Ascending aorta (tissue), 2 donors: ENCODE measurements around the gene DNMT3A. TPM values are rescaled to one million over a fixed set of nuclear protein-coding genes. Genes with fewer than 3 reads are reported as not detected.

Experiments used
- DNase-seq, 2 donors: peaks; one replicate each; pipeline ENCODE4 v3.0.0-alpha.2; 2019; ENCODE audit warnings: low spot score in 2 of 2
- H3K27ac ChIP-seq, 2 donors: fragments of 200-600 bp; sonication (generic); one replicate each; pipeline ENCODE4 v1.5.1; 2016 to 2017; ENCODE audit warnings: mild to moderate bottlenecking in 1 of 2
- H3K27me3 ChIP-seq: fragments of 200-600 bp; sonication (generic); one replicate; pipeline ENCODE4 v1.5.1; 2017
- H3K36me3 ChIP-seq, 2 donors: fragments of 200-600 bp; sonication (generic); one replicate each; pipeline ENCODE4 v1.5.1; 2016
- H3K4me1 ChIP-seq, 2 donors: fragments of 200-600 bp; sonication (generic); one replicate each; pipeline ENCODE4 v1.5.1; 2016 to 2017; ENCODE audit warnings: mild to moderate bottlenecking in 1 of 2
- H3K4me3 ChIP-seq, 2 donors: fragments of 200-600 bp; sonication (generic); one replicate each; pipeline ENCODE4 v1.5.1; 2016 to 2017; ENCODE audit warnings: mild to moderate bottlenecking in 1 of 2
- H3K9me3 ChIP-seq, 2 donors: fragments of 200-600 bp; sonication (generic); one replicate each; pipeline ENCODE4 v1.5.1; 2016
- CTCF ChIP-seq, 3 experiments: fragments of 200-600 bp in 2 of 3; fragments of 450-650 bp in 1 of 3; sonication (generic) in 2 of 3; IDR thresholded peaks; one replicate each; pipeline ENCODE4 v1.5.1; 2016 to 2019; ENCODE audit warnings: antibody characterized with exemption in 3 of 3, mild to moderate bottlenecking in 1 of 3, moderate library complexity in 1 of 3
- intact Hi-C: fragments of 100-400 bp; cut with DNase I; formaldehyde crosslinking; loops from one replicate; pipeline ENCODE4 v1.15.1; 2023
- total RNA-seq: library from RNA; depleted of rRNA; stranded (reverse); fragments of >200 nt; gene quantifications from one replicate; pipeline ENCODE4 v1.1.0, GENCODE V29; 2016

The DNMT3A gene
- total RNA-seq, 1 donor from 2014 or later, result 33.6 TPM

DNA sequence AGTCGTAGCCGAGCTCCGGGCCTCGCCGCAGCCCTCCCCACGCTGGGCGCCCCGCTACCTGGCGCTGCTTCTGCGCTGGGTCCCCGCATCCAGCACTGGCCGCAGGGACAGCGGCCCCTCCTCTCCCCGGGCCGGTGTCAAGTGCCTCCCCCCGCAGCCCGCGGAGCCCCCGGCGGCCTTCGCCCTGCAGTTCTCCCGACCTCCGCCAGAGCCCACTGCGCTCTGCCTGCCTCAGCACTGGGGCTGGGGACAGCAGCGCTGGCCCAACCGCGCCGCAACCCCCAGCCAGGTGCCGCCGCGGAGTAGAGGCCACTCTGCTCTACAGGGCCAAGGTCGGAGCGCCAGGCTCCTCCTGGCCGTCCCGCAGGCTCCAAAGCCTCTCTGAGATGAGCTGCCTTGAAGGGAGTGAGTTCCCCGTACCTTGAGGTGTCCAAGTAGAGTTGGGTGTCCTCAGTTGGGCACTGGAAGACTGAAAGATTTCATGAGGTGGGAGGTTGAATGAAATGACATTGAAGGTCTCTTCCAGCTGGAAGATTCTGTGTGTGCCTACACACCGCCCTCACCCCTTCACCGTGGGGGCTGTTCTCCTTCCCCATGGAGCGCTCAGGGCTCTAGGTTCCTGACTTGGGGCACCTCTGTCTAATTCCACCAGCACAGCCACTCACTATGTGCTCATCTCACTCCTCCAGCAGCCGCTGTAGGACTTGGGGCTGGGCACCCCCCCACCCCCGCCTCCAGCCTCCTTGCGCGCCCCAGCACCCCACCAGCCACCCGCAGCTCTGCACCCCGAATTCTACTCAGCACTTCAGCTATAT, 854 bp upstream of the DNMT3A start:
- Histone ChIP-seq H3K27ac (peak overlapping the region; percentile 34 to 84), H3K36me3 (no peaks in the 10 kb centered on the region), H3K9me3 (no peaks in the 10 kb centered on the region), H3K4me3 (peak overlapping the region; percentile 90 to 95), H3K4me1 (peaks cover 3 to 17% of the 10 kb centered on the region in 2 donors), H3K27me3 (no peaks in the 10 kb centered on the region)
- TF ChIP-seq CTCF (IDR thresholded peaks at IDR 0.05), result peak; percentile 99
- intact Hi-C loops, result loop anchor here (1.0 to 10.0 kb wide), 7 partner anchors 17 to 368 kb away; partner anchors contain the start of gene DNAJC27
- DNase-seq, result peak; percentile 44 to 89

- Histone ChIP-seq H3K4me3 (peak overlapping the region; percentile 90 to 95), H3K4me1 (peaks cover 3 to 19% of the 10 kb centered on the region in 2 donors), H3K27me3 (no peaks in the 10 kb centered on the region), H3K9me3 (no peaks in the 10 kb centered on the region), H3K36me3 (no peaks in the 10 kb centered on the region), H3K27ac (peak overlapping the region in 1 of 2 donors; percentile 79)
- intact Hi-C loops, result loop anchor here (5.0 to 10.0 kb wide), 3 partner anchors 34 to 366 kb away; partner anchors contain the start of gene DNAJC27
- DNase-seq, result no peak
- no peak for TF ChIP-seq CTCF (IDR thresholded peaks at IDR 0.05)
These were observed 556 bp downstream of the DNMT3A start for GRCh38 chr2:25341011-25341727.

DNA sequence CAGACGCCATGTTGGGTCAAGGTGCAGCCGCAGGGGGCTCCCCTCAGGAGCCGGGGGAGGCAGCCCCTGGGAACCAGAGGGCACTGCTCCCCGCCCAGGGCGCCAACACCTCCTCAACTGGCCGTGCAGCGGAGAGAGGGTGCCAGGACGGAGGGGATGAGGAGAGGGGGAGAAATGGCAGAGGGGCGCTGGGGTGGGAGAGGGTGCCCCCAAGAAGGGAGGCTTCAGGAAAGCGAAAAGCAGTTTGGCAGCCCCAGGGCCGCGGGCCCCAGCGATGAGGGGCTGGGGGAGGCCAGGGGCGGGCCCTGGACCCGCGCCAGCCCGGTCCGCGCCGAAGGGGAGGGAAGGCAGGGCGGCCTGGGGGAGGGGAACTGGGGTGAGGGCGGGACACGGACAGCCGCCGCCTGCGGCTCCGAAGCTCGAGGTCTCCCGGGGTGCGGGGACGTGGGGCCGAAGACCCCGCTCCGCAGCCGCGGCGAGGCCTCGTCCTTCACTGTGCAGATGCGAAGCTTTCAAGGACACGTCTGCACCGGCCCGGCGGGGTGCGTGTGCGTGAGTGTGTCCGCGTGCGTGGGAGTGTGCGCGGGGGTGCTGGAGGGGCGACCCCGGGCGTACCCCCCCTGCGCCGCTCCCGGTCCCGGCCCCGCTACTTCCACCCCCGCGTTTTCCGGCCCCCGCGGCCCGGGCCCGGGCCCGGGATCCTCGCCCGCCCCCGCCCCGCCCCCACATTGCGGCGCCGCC, 1.4 kb downstream of the DNMT3A start:
- intact Hi-C loops, result loop anchor here (5.0 to 10.0 kb wide), 3 partner anchors 33 to 366 kb away; partner anchors contain the start of gene DNAJC27
- peak overlapping the region; percentile 47 to 79 for H3K27ac ChIP-seq
- H3K9me3 ChIP-seq, result no peaks in the 10 kb centered on the region
- TF ChIP-seq CTCF (IDR thresholded peaks at IDR 0.05), result no peak
- no peak for DNase-seq
- peak overlapping the region; percentile 90 to 95 for H3K4me3 ChIP-seq
- no peaks in the 10 kb centered on the region for H3K36me3 ChIP-seq
- no peaks in the 10 kb centered on the region for H3K27me3 ChIP-seq
- peaks cover 3 to 19% of the 10 kb centered on the region in 2 donors for H3K4me1 ChIP-seq

DNA sequence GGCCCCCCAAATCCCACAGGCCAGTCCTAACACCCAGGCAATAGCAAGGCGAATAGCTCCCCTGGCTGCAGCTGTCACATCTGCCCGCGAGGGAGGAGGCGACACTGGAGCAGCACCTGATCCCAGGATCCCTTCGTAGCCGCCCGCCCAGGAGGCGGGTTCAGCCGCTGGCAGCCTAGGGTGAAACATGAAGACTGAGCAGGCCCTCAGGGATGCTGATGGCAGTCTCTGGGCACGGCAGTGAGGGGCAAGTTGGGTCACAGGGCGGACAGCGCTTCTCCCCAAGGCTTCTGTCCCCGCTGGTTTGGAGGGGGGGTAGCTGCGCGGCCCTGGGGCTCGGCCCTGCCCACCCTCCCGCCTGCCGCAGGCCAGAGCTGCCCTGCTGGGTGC, 1.9 kb downstream of the DNMT3A start:
- H3K9me3 ChIP-seq, result no peaks in the 10 kb centered on the region
- H3K4me1 ChIP-seq, result peaks cover 3 to 19% of the 10 kb centered on the region in 2 donors
- no peaks in the 10 kb centered on the region for H3K36me3 ChIP-seq
- intact Hi-C loops, result loop anchor here (5.0 to 10.0 kb wide), 3 partner anchors 32 to 365 kb away; partner anchors contain the start of gene DNAJC27
- H3K27me3 ChIP-seq, result no peaks in the 10 kb centered on the region
- H3K27ac ChIP-seq, result peak overlapping the region; percentile 47 to 79
- no peak for DNase-seq
- TF ChIP-seq CTCF (IDR thresholded peaks at IDR 0.05), result peak in 1 of 3 experiments; percentile 7
- H3K4me3 ChIP-seq, result peak overlapping the region; percentile 90 to 95

DNA sequence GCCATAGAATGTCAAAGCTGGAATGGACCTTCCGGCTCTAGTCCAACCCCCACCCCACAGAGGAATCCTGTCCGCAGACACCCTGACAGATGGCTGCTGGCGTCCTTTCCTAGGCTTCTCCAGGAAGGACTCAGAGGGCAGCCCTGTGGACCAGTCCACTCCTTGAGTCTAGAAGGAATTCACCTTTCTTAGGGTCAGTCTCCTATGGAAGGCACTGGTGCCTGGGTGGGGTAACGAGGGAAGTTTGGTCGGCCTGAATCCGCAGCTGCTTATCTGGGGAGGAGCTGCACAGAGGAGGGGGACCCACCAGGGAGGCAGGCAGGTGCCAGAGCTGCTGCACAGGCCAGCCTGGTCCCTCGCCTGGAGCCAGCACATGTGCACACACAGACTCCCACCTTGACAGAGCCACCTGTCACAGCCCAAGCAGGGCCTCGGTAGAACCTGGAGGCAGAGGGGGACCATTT, 2.5 kb downstream of the DNMT3A start:
- Histone ChIP-seq H3K27ac (peak overlapping the region; percentile 47 to 79), H3K27me3 (no peaks in the 10 kb centered on the region), H3K4me3 (peak overlapping the region in 1 of 2 donors; percentile 95), H3K4me1 (peaks cover 3 to 19% of the 10 kb centered on the region in 2 donors), H3K36me3 (no peaks in the 10 kb centered on the region), H3K9me3 (no peaks in the 10 kb centered on the region)
- TF ChIP-seq CTCF (IDR thresholded peaks at IDR 0.05), result no peak
- DNase-seq, result no peak
- intact Hi-C loops, result no loop called here
